LoVo (cell line): ENCODE results near the gene SLC12A7.
A peak's percentile ranks its signal among the peaks of the same experiment; 100 is the strongest.
"Not testable (repeated sequence)": the region's sequence is repeated elsewhere in the genome, so short reads cannot be mapped to it uniquely, and the experiment has no call there.

Source experiments
- DNase-seq: peaks from one replicate; pipeline ENCODE4 v3.0.0-alpha.2; 2016; ENCODE audit warnings: low spot score

SLC12A7 gene

DNA sequence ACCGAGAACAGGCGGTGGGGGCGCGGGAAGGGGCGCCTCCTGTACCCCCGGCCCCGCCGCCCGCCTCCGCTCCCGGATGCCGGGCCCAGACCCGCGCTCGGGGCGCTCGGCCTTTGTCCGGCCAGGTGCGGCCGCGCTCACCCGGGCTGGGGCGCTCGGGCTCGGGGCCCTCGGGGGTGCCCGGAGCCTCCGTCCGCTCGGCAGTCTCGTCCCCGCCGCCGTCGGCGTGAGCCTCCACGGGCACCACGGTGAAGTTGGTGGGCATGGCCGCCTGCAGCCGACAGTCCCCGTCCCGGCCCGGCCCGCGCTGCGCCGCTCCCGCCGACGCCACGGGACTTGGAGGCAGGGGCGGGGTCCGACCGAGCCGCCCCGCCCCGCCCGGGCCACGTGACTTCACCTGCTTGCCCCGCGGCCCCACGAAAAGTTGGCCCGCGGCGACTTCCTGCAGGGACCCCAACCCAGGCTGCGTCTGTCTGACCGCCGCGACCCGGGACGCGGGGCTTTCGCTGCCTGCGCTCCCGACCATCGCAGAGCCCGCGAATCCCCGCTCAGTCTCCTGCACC lies at the start of gene SLC12A7:
Gene SLC12A7, minus strand, starts transcription at position 337 of the 563 bp plus-strand sequence. Its CDS starts 72 bp downstream, at position 265.
- peak; percentile 84 for DNase-seq

DNA sequence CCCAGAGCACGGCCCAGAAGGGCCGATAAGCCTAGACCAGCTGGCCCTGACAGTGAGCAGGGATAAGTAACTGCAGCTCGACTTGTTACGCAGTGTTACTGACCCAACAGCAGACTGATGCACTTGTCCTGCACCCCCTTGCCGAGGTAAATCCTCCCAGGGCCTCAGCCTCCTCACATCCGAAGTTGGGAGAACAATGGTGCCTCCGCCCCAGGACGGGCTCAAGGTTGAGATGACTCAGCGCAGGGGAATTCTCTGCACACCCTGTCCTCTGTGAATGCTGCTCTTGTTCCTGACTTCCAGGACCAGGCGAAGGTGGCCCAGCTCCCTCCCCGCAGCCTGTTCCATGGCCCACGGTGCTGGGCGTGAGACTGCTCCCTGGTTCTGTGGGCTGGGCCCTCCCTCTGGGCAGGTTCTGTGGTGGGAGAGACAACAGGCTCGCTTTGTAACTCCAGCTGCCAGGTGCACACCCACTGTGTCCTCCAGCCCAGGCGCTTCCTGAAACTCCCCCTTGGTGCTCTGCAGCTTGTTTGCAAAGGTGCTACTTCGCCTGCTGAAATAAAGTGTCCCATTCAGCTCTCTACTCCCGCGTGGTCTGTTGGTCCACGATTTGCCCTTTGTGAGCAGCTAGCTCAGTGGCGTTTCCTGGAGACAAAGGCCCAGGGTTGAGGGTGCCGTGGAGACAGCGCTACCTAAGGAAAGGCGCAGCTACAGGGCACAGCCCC lies 49.4 kb upstream of the SLC12A7 start:
- peak; percentile 74 for DNase-seq

DNA sequence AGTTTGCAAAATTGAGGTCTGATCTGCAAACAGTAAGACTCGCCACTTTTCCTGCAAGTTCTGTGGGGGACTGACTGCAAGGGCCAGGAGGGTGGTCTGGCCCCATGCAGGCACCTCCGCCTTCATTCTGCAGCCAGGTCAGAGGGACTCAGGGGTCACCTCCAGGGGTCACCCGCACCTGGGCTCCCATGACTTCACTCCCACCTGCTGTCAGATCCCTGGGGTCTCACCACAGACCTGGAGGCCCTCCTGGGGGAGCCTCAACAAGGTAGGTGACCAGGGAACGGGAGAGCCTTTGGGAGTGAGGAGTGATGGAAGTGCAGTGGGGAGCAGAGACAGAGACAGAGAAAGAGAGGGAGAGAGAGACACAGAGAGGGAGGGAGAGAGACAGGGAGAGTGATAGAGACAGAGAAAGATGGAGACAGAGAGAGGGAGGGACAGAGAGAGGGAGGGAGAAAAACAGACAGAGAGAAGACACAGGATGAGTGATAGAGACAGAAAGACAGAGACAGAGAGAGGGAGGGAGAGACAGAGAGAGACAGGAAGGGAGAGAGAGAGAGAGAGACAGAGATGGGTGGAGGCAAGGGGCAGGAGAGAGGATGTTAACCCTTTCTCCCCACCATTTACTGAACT lies 48.0 kb upstream of the SLC12A7 start:
- DNase-seq: no peak

DNA sequence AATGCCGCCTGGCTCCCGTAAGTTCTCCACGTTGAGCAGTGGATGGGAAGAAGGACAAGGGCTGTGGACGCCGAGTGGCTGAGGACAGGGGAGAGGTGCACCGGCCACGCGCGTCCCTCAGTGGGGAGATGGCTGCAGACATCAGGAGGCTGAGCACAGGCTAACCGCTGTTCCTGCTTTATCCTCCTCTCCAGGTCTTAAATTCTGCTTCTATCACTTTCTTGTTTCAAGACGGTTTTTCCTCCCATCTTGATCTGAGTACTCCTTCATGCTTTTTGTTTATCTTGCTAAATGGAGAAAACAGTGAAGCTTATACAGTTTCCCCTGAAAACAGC lies 47.4 kb upstream of the SLC12A7 start:
- DNase-seq: no peak

DNA sequence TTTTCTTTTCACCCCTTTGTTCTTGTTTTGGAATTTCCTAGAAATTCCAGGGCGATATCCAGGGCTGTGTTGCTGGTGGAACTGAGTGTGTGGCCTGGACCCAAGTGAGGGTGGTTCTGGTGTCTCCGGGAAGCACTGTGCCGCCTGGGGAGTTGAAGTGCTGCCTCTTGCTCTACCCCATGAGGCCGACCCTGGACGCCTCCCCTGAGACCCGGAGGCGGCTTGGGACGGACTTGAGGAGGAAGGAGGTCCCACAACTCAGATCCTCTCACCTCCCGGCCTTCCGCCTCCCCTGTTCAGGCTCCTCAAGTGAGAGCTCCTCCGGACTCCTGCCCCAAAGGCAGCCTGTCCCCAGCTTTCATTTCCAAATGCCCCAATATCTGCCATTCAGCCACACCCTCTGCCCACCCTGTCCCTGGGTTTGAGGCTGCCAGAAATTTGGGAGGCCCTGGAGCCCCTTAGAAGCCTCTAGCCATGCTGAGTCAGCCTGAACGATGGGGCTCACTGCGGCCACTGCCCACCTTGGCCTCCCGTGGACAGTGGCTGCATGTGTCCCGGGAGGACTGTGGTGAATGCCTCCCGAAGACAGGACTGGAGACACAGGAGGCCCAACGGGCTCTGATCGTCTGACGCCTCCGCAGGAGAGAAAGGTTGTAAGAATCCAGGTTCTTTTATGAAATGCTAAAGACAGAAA lies 46.9 kb upstream of the SLC12A7 start:
- no peak for DNase-seq

GRCh38 chr5:1157461-1157986 lies 45.7 kb upstream of the SLC12A7 start:
- DNase-seq: not testable (repeated sequence)

GRCh38 chr5:1156754-1157460 lies 45.0 kb upstream of the SLC12A7 start:
- DNase-seq: no peak

DNA sequence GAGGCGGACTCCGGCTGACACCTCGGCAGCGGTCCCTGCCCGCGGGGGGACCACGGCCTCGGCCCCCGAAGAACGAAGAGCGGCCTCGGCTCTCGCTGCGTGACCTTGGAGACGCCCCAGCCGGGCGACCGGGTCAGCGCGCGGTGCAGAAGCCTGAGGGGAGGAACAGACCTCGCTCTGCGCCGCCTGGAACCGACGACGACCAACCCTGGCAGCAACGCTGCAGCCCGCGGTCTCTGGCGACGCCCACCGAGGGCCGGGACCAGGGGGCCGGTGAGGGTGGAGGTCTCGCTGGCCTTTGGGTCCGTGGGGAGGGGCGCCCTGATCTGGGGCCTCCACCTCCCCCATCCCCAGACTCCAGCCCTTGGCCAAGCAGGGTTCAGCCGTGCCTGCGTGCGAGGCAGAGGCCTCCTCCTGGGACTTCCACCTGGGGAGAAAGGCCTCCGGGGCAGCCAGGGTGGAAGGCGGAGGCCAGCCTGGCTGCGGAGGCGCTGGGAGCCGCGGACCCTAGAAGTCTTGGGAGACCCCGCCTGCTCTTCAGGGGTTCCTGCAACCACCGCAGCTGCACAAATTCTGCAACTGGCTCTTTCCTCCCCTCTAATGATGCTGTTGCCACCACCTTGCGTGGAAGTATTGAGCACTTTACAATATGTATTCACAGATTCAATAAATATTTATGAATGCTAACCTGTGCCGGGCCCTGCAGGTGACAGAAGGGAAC lies 44.3 kb upstream of the SLC12A7 start:
- DNase-seq: no peak

DNA sequence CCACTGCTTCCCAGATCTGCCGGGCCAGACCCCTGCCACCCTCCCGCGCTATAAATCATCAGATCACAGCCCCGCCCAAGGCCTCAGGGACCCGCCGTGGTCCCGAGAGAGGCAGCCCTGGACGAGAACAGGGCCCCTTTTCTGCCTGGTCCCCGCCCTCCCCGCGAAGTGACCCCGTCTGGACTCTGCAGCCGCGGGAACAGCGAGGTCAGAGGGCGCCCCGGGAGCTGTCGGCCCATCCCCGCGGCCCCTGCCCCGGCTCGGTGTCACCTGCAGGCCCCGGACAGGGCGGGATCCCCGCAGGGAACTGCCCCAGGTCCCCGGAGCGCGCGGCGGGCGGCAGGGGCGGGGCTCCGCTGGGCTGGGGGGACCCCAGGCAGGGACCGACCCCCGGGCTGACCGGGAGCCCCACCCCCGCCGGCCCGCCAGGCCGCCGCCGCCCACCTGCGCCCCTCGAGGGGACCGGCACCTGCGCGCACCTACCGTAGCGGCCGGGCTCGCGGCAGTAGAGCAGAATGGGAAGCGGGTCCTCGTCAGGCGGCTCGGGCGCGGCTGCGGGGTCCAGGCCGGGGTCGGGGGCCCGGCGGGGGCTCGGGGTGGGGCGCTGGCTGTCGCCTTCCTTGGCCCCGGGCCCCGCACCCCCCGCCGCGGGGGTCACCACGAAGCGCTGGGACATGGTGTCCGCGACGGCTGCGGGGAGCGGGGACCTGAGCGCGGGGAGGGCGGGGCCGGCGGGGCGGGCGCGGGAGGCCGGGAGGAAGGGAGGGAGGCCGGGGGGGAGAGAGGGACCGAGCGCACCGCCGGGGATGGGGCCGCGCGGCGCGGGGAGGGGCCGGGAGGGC lies 43.5 kb upstream of the SLC12A7 start:
- no peak for DNase-seq

- DNase-seq: no peak
Observed at GRCh38 chr5:1153428-1153827, 41.6 kb upstream of the SLC12A7 start.

DNA sequence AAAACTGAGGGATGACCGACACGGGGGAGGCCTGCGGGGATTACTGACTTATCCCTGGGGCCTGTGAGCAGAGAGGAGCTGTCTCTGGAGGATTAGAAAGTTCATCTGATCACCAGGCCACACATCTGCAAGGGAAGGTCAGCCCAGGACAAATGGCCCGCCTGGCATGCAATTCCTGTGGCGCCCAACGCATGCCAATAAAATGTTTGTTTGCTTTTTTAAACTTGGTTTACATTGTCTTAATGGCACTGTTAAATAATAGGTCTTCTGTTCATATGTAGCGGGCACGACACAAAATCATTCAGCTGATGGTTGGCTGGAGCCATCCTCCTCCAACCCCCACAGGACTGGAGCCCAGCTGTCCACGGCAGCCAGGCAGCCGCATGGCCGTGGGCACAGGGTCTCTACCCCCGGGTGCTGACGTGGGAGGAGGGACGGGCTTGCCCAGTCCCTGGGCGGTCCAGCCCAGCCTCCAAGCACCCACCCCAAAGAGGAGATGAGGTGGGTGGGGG lies 41.0 kb upstream of the SLC12A7 start:
- DNase-seq: no peak

- DNase-seq: no peak
Observed at GRCh38 chr5:1152156-1152555, 40.3 kb upstream of the SLC12A7 start.

- no peak for DNase-seq
Observed at GRCh38 chr5:1151316-1151715, 39.5 kb upstream of the SLC12A7 start.

GRCh38 chr5:1150866-1151265 lies 39.0 kb upstream of the SLC12A7 start:
- DNase-seq: no peak

- DNase-seq: no peak
Observed at GRCh38 chr5:1144638-1145396, 33.0 kb upstream of the SLC12A7 start.

DNA sequence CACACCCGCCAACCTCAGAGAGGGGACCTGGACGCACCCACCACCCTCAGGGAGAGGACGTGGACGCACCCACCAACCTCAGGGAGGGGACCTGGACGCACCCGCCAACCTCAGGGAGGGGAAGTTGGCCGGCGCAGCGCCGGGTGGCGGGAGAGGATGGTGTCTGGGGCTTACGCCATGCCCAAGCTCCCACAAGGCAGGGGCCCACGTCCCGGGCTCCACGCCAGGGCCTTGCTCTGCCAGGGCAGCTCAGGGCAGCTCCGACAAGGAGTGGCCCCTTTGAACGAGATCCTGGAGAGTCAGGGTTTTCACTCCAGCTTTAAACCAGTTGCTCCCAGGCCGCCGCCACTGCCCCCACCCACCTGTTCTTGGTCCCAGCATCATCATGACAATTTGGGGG lies 32.2 kb upstream of the SLC12A7 start:
- DNase-seq: no peak

DNA sequence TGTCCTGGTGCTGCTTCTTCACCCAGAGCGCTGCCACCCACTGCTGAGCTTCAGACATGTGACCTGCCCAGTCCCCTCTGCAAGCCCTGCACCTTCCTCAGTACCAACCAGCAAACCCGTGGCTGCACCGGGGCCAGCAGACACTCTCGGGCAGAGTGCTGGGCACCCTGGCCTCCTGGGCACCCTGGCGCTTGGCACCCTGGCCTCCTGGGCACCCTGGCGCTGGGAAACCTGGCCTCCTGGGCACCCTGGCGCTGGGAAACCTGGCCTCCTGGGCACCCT lies 31.7 kb upstream of the SLC12A7 start:
- no peak for DNase-seq

- no peak for DNase-seq
Observed at GRCh38 chr5:1142886-1143669, 31.2 kb upstream of the SLC12A7 start.

DNA sequence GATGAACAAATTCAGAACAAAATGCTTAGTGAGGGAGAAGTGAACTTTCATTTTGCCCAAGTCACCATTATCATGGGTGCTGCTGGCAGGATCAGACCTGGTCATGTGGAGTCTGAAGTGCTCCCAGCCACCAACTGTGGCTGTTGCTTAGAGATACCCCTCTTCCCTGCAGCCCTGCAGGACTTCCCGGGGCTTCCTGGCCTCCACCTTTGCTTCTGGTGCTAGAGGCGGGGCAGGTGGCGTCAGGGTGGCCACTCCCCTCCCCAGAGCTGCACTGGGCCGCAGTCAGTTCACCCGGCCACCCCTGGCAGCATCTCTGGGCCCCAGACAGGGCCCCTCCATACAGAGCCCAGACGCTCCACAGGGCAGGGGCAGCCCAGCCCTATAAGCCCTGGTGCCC lies 30.0 kb upstream of the SLC12A7 start:
- no peak for DNase-seq
